C4-2B (cell line): ENCODE results near the gene STX18.

Experiments
- CTCF ChIP-seq: fragments of 450-650 bp; conservative IDR thresholded peaks from 2 replicates; pipeline ENCODE4 v1.5.1; 2017; ENCODE audit warnings: mild to moderate bottlenecking
- ZFX ChIP-seq: fragments of 450-650 bp; IDR thresholded peaks from 2 replicates; pipeline ENCODE4 v1.6.1; 2017

GRCh38 chr4:4583606-4584005, 41.8 kb upstream of the STX18 start:
- TF ChIP-seq CTCF (no peak), ZFX (no peak)
